Spleen (tissue), 7 donors: ENCODE measurements around the gene PLA2G4E.

Experiments used
- CTCF ChIP-seq, 11 experiments: fragments of 200-600 bp in 7 of 11; fragments of 450-650 bp in 4 of 11; sonication (generic) in 4 of 11; IDR thresholded peaks in 8 of 11; conservative IDR thresholded peaks in 3 of 11; 1 replicate in 7 of 11; 2 replicates in 4 of 11; pipeline versions ENCODE4 v1.4.0 to v1.8.0; 2016 to 2021; ENCODE audit warnings: antibody characterized with exemption in 11 of 11, inconsistent platforms in 4 of 11, mild to moderate bottlenecking in 1 of 11
- POLR2AphosphoS5 ChIP-seq, 3 donors: sonication (generic); formaldehyde crosslinking; IDR thresholded peaks; one replicate each; pipeline ENCODE4 v1.5.1; 2017; ENCODE audit warnings: antibody characterized with exemption in 3 of 3
- donor health status: DM: no; HTN: no; CAD: no; lungs with moderate emphysema.
- donor health status: DM: no; HTN: no; CAD: no.
- donor health status: DM: no; HTN: no; CAD: no.

GRCh38 chr15:41933771-41934170 is 87.1 kb downstream of the PLA2G4E start:
- peak in 1 of 3 donors; percentile 15 for TF ChIP-seq POLR2AphosphoS5 (IDR thresholded peaks at IDR 0.05)
- no peak for TF ChIP-seq CTCF (IDR thresholded peaks at IDR 0.05 in 8 of 11, conservative IDR thresholded peaks at IDR 0.05 in 3 of 11)
